GM23248 (cell line): ENCODE measurements around the gene UPK3BL1.
"Not testable (repeated sequence)": the region's sequence is repeated elsewhere in the genome, so short reads cannot be mapped to it uniquely, and the experiment has no call there.

Experiments used
- EZH2 ChIP-seq: fragments of 200-600 bp; sonication (generic); IDR thresholded peaks from 2 replicates; pipeline ENCODE4 v1.6.1; 2018; ENCODE audit warnings: antibody characterized with exemption, mild to moderate bottlenecking; ENCODE audit not compliant: insufficient read depth, poor library complexity, severe bottlenecking
- EZH2phosphoT487 ChIP-seq: fragments of 200-600 bp; sonication (generic); IDR thresholded peaks from 2 replicates; pipeline ENCODE4 v1.6.1; 2018; ENCODE audit warnings: antibody characterized with exemption, moderate library complexity, mild to moderate bottlenecking, low read depth; ENCODE audit not compliant: insufficient read depth

GRCh38 chr7:102688299-102689036 lies 45.9 kb upstream of the UPK3BL1 start:
- not testable (repeated sequence) for TF ChIP-seq EZH2phosphoT487, EZH2
